22Rv1 (cell line): ENCODE measurements around the gene KCNQ2.

ENCODE experiments used
- H3K27ac ChIP-seq: fragments of 450-650 bp; 2 replicates; pipeline ENCODE4 v1.5.1; 2017
- ZFX ChIP-seq: fragments of 450-650 bp; IDR thresholded peaks from 2 replicates; pipeline ENCODE4 v1.6.1; 2017; ENCODE audit warnings: antibody characterized with exemption, borderline replicate concordance
- TF ChIP-seq, protein P1 (sequence below): fragments of 450-650 bp; IDR thresholded peaks from 2 replicates; pipeline ENCODE4 v1.5.1; 2017; ENCODE audit warnings: mild to moderate bottlenecking

KCNQ2 gene

DNA sequence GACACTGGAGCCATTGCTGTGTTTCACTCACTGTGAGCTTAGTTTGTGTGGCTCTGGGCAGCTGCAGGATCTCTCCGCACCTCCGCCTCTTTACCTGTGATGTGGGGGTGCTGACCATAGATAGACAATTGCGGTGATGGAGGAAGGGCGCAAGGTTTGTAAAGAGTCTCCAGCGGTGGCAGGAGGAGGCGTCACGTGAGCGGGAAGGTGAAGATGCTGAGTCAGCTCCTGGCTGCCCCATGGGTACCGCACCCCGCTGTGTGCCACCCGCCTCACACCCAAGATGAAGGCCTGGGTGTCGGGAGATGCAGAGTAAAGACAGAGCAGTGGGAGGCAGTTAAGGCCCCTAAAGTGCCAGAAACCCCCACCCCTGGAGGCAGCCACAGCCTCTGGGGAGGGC, 9.0 kb upstream of the KCNQ2 start:
- TF ChIP-seq, protein P1, sequence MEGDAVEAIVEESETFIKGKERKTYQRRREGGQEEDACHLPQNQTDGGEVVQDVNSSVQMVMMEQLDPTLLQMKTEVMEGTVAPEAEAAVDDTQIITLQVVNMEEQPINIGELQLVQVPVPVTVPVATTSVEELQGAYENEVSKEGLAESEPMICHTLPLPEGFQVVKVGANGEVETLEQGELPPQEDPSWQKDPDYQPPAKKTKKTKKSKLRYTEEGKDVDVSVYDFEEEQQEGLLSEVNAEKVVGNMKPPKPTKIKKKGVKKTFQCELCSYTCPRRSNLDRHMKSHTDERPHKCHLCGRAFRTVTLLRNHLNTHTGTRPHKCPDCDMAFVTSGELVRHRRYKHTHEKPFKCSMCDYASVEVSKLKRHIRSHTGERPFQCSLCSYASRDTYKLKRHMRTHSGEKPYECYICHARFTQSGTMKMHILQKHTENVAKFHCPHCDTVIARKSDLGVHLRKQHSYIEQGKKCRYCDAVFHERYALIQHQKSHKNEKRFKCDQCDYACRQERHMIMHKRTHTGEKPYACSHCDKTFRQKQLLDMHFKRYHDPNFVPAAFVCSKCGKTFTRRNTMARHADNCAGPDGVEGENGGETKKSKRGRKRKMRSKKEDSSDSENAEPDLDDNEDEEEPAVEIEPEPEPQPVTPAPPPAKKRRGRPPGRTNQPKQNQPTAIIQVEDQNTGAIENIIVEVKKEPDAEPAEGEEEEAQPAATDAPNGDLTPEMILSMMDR, result no peak
- no peak for TF ChIP-seq ZFX

GRCh38 chr20:63479695-63480419, 7.4 kb upstream of the KCNQ2 start:
- peak overlapping the region; percentile 30; the same call in 1 of the 2 replicates for H3K27ac ChIP-seq

More for the DNA sequence above, 9.0 kb upstream of the KCNQ2 start:
- no peak overlapping the region for H3K27ac ChIP-seq

GRCh38 chr20:63478346-63479302, 6.2 kb upstream of the KCNQ2 start:
- H3K27ac ChIP-seq, result no peak overlapping the region
- no peak for TF ChIP-seq ZFX
- TF ChIP-seq, protein P1, result peak; percentile 22; the same call in 1 of the 2 replicates

DNA sequence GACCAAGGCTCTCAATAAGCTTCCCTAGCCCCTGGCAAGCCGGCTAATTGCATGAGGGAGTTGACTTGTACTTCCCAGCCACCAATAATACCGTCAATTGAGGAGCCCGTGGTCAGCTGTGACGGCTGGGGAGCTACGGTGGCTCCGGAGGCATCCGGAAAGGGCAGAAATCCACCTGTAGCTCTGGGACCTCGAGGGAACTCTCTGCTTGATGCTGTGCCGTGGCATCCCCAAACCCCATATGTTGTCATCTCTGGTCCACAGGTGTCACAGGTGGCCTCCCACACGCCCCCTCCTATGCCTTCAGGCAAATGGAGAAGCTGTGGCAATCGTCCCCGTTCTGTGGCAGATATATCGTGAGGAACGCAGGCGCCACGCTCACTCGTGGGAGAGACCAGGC, 5.5 kb upstream of the KCNQ2 start:
- TF ChIP-seq, protein P1, result no peak
- TF ChIP-seq ZFX, result no peak
- H3K27ac ChIP-seq, result no peak overlapping the region

GRCh38 chr20:63477061-63477616, 4.7 kb upstream of the KCNQ2 start:
- no peak overlapping the region for H3K27ac ChIP-seq
- no peak for TF ChIP-seq ZFX
- TF ChIP-seq, protein P1, result no peak

- no peak for TF ChIP-seq ZFX
- TF ChIP-seq, protein P1, result no peak
- no peak overlapping the region for H3K27ac ChIP-seq
Measured at GRCh38 chr20:63475209-63475608, 2.8 kb upstream of the KCNQ2 start.

- TF ChIP-seq, protein P1, result no peak
- no peak for TF ChIP-seq ZFX
- H3K27ac ChIP-seq, result no peak overlapping the region
Measured at GRCh38 chr20:63473555-63474449, 1.3 kb upstream of the KCNQ2 start.
